RWPE1 (cell line): Measurements from ENCODE around the gene CITED4.

ENCODE experiments used
- CTCF ChIA-PET: fragments of 350-600 bp; sonication (Branson Sonifier 250); formaldehyde crosslinking; extraction: SDS; loops from one replicate; lab custom pipeline; 2021; lab: Yijun Ruan, JAX
- POLR2A ChIA-PET: fragments of 400-600 bp; formaldehyde crosslinking; extraction: SDS; loops from one replicate; lab custom pipeline; 2020; ENCODE audit warnings: antibody characterized with exemption; ENCODE audit not compliant: low non-redundant PET; lab: Yijun Ruan, JAX
- DNase-seq: peaks from one replicate; pipeline ENCODE4 v3.0.0; 2012; ENCODE audit warnings: low spot score
- H3K27ac ChIP-seq: fragments of 450-650 bp; 2 replicates; pipeline ENCODE4 v1.5.1; 2017
- CTCF ChIP-seq: fragments of 450-650 bp; conservative IDR thresholded peaks from 2 replicates; pipeline ENCODE4 v1.5.1; 2017; ENCODE audit warnings: low read depth, mild to moderate bottlenecking

The CITED4 gene

GRCh38 chr1:40872276-40872675, 10.1 kb upstream of the CITED4 start:
- no peak for DNase-seq
- CTCF ChIA-PET: no interaction called here
- TF ChIP-seq CTCF: no peak
- H3K27ac ChIP-seq: peak overlapping the region; percentile 54
- POLR2A ChIA-PET: interaction anchor here (0.6 kb wide), 1 partner anchor 9 kb away, joined by 6 read pairs; no protein-coding TSS in a partner anchor

- no peak for TF ChIP-seq CTCF
- ChIA-PET POLR2A (no interaction called here), CTCF (no interaction called here)
- H3K27ac ChIP-seq: no peak overlapping the region
- DNase-seq: no peak
Measured at GRCh38 chr1:40870135-40870728, 8.1 kb upstream of the CITED4 start.

GRCh38 chr1:40868051-40868723, 6.0 kb upstream of the CITED4 start:
- H3K27ac ChIP-seq: peak overlapping the region; percentile 45; the same call in 1 of the 2 replicates
- DNase-seq: peak; percentile 60
- ChIA-PET CTCF (interaction anchor here (0.9 kb wide), 1 partner anchor 81 kb away, joined by 4 read pairs; no protein-coding TSS in a partner anchor), POLR2A (interaction anchor here (0.6 to 1.3 kb wide), 2 partner anchors 22 to 31 kb away, joined by 3 to 4 read pairs; no protein-coding TSS in a partner anchor)
- TF ChIP-seq CTCF: no peak

GRCh38 chr1:40861224-40862003, 749 bp downstream of the CITED4 start:
- DNase-seq: peak; percentile 23
- no peak for TF ChIP-seq CTCF
- H3K27ac ChIP-seq: peak overlapping the region; percentile 77
- ChIA-PET POLR2A (interaction anchor here (0.9 to 3.3 kb wide), 6 partner anchors 8 to 170 kb away, joined by 3 to 19 read pairs (median 5); no protein-coding TSS in a partner anchor), CTCF (interaction anchor here (0.8 to 2.8 kb wide), 6 partner anchors 12 to 91 kb away, joined by 3 to 19 read pairs (median 4); no protein-coding TSS in a partner anchor)

GRCh38 chr1:40860706-40861223, 1.4 kb downstream of the CITED4 start:
- peak overlapping the region; percentile 77 for H3K27ac ChIP-seq
- CTCF ChIA-PET: interaction anchor here (0.8 to 2.8 kb wide), 4 partner anchors 11 to 92 kb away, joined by 3 to 19 read pairs (median 4); no protein-coding TSS in a partner anchor
- POLR2A ChIA-PET: interaction anchor here (0.9 to 3.3 kb wide), 6 partner anchors 16 to 170 kb away, joined by 3 to 19 read pairs (median 4); no protein-coding TSS in a partner anchor
- no peak for TF ChIP-seq CTCF
- no peak for DNase-seq
